Body of pancreas (tissue), 4 donors: ENCODE measurements around the gene PLCH1.

Experiments
- POLR2A ChIP-seq, 3 donors: fragments of 450-650 bp; IDR thresholded peaks; one replicate each; pipeline ENCODE4 v1.6.1; 2016; ENCODE audit warnings: antibody characterized with exemption in 3 of 3, mild to moderate bottlenecking in 2 of 3
- TF ChIP-seq, protein P1 (sequence below), 7 experiments: fragments of 450-650 bp in 4 of 7; fragments of 200-600 bp in 3 of 7; sonication (generic) in 3 of 7; IDR thresholded peaks; one replicate each; pipeline ENCODE4 v1.5.1; 2016 to 2019; ENCODE audit warnings: antibody characterized with exemption in 7 of 7

DNA sequence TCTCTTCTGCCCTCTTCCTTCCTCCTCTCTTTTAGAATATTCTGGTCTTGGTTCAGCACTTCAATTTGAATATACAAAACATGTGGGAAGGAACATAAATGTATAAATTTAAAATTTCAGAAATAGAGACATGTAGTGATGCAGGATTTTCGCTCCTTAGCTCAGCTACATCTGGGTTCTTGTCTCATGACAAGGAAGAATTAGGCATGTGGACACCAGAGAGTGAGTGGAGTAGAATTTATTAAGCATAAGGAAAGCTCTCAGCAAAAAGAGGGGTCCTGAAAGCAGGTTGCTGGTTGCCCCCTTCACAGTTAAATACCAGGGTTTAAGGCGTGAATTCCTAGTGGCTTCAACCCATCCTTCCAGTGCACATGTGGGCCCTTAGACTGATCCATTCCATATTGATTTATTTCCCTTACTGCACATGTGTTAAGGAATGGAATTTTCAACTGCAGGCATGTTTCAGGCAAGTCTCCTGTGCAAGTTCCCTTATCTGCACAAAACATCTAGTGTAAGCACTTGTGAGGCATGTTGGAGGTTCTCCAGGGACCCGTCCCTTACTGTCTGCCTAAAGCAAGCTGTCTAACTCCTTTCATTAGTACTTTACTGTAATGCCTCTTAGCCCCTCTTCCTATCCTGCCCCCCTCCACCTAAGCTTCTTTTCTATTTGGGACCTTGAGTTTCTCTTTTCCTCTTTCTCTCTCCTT, 318.2 kb downstream of the PLCH1 start:
- TF ChIP-seq, protein P1, sequence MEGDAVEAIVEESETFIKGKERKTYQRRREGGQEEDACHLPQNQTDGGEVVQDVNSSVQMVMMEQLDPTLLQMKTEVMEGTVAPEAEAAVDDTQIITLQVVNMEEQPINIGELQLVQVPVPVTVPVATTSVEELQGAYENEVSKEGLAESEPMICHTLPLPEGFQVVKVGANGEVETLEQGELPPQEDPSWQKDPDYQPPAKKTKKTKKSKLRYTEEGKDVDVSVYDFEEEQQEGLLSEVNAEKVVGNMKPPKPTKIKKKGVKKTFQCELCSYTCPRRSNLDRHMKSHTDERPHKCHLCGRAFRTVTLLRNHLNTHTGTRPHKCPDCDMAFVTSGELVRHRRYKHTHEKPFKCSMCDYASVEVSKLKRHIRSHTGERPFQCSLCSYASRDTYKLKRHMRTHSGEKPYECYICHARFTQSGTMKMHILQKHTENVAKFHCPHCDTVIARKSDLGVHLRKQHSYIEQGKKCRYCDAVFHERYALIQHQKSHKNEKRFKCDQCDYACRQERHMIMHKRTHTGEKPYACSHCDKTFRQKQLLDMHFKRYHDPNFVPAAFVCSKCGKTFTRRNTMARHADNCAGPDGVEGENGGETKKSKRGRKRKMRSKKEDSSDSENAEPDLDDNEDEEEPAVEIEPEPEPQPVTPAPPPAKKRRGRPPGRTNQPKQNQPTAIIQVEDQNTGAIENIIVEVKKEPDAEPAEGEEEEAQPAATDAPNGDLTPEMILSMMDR (IDR thresholded peaks at IDR 0.05): no peak
- no peak for TF ChIP-seq POLR2A (IDR thresholded peaks at IDR 0.05)
